HepG2 (cell line): ENCODE results near the gene DPM2. TPM values are rescaled to one million over a fixed set of nuclear protein-coding genes. Genes with fewer than 3 reads are reported as not detected.

Source experiments
- RXRB ChIP-seq: IDR thresholded peaks from 2 replicates; pipeline ENCODE4 v1.6.1; 2016; ENCODE audit warnings: borderline replicate concordance, missing genetic modification reagents, missing compliant biosample characterization
- SRSF1 ChIP-seq: fragments of 200-400 bp; formaldehyde crosslinking; optimal IDR thresholded peaks from 2 replicates; pipeline ENCODE3; 2017; ENCODE audit warnings: mild to moderate bottlenecking, low read depth, low read length, moderate library complexity
- TAF1 ChIP-seq: sonication (generic); formaldehyde crosslinking; IDR thresholded peaks from 2 replicates; pipeline ENCODE4 v1.4.0; 2020; ENCODE audit warnings: missing genetic modification reagents
- ZNF468 ChIP-seq: sonication (generic); formaldehyde crosslinking; IDR thresholded peaks from 2 replicates; pipeline ENCODE4 v1.8.0; 2022; ENCODE audit warnings: mild to moderate bottlenecking, moderate library complexity, missing genetic modification reagents
- polyA plus RNA-seq, 8 experiments: library from polyadenylated mRNA; depleted of rRNA in 3 of 8; stranded (reverse) in 7 of 8; unstranded in 1 of 8; fragments of >200 nt; fragmentation: Illumina TruSeq in 4 of 8; extraction: Trizol in 4 of 8; gene quantifications; 2 replicates each; pipeline versions ENCODE4 v1.2.1 to v1.2.3, GENCODE V29; 2011 to 2016; ENCODE audit warnings: low read depth in 4 of 8, missing spikeins in 1 of 8, mixed read lengths in 1 of 8; ENCODE audit not compliant: insufficient read depth in 1 of 8
- total RNA-seq, 5 experiments: library from RNA; depleted of rRNA; stranded (reverse); fragments of >200 nt; fragmentation: Illumina TruSeq; extraction: Trizol; gene quantifications; 2 replicates each; pipeline ENCODE4 v1.2.3, GENCODE V29; 2016; ENCODE audit warnings: low read depth in 1 of 5
- TF ChIP-seq, protein P1 (sequence below): sonication (generic); formaldehyde crosslinking; IDR thresholded peaks from 2 replicates; pipeline ENCODE4 v1.8.1; 2023; ENCODE audit warnings: mild to moderate bottlenecking, moderate library complexity, missing genetic modification reagents
- TF ChIP-seq, protein P2 (sequence below): IDR thresholded peaks from 2 replicates; pipeline ENCODE4 v1.6.1; 2016; ENCODE audit warnings: low read depth, missing genetic modification reagents, missing compliant biosample characterization
- TF ChIP-seq, protein P3 (sequence below): IDR thresholded peaks from 2 replicates; pipeline ENCODE4 v1.6.1; 2016; ENCODE audit warnings: mild to moderate bottlenecking
- TF ChIP-seq, protein P4 (sequence below): sonication (generic); formaldehyde crosslinking; IDR thresholded peaks from 2 replicates; pipeline ENCODE4 v1.4.0; 2020; ENCODE audit warnings: low read depth, missing genetic modification reagents
- TF ChIP-seq, protein P5 (sequence below): sonication (generic); formaldehyde crosslinking; IDR thresholded peaks from 2 replicates; pipeline ENCODE4 v1.5.0; 2020; ENCODE audit warnings: missing genetic modification reagents, mild to moderate bottlenecking, borderline replicate concordance
- TF ChIP-seq, protein P6 (sequence below): sonication (generic); formaldehyde crosslinking; IDR thresholded peaks from 2 replicates; pipeline ENCODE4 v1.8.0; 2022; ENCODE audit warnings: mild to moderate bottlenecking, missing genetic modification reagents

DPM2 gene
- total and polyA plus RNA-seq, 2 of the 13 experiments (the other 11 are each of a cell fraction or from before 2014, with no cell fraction given): 24.8 to 35.3 TPM

DNA sequence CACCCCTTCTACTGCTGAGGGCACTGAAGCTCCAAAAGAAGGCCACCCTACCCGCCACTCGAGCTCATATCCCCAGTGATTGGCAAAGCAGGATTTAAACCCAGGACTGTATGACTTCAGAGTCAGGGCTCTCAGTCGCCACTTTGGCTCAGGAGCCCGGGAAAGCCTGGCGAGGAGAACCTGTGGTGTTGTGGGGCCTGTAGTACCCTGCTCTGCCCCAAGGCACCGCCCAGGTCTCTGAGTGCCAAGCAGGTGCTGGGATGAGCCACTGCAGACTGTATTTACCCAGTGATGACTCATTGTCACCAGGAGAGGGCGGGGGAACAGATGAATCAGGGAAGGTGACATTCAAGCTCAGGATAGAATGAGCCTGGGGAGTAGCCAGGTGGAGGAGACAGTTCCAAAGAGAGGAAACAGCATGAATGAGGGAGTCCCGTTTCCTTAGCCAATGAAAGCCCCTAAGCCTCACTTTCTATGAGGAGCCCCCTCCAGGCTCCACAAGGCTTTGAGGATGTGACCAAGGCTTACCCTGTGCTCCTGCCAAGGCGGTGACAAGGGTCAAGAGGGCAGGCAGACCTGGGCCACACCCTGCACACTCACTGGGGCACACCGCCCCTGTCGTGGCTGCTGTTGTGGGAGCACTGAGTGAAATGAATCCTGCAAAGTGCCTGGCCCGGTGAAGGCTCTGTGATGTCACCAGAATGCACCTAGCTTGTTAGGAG lies 17.8 kb upstream of the DPM2 start (continued):
- TF ChIP-seq, protein P1, sequence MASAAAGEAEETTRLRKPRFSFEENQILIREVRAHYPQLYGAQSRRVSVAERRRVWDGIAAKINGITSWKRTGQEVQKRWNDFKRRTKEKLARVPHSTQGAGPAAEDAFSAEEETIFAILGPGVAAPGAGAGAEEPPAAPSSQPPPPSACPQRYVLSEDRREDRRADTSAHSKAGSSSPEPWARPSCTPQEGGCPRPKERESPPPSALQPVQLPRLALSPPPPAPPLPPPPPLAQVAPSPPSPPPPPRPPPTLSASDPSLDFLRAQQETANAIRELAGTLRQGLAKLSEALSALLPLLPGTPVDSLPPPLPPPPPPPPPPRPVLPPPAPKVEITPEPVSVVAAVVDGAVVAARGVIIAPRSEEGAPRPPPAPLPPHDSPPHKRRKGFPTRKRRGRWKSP (CRISPR knock-in tag): no peak
- TF ChIP-seq TAF1 (CRISPR knock-in tag) (no peak), RXRB (CRISPR knock-in tag) (peak; percentile 83), ZNF468 (no peak), SRSF1 (no peak)
- TF ChIP-seq, protein P2, sequence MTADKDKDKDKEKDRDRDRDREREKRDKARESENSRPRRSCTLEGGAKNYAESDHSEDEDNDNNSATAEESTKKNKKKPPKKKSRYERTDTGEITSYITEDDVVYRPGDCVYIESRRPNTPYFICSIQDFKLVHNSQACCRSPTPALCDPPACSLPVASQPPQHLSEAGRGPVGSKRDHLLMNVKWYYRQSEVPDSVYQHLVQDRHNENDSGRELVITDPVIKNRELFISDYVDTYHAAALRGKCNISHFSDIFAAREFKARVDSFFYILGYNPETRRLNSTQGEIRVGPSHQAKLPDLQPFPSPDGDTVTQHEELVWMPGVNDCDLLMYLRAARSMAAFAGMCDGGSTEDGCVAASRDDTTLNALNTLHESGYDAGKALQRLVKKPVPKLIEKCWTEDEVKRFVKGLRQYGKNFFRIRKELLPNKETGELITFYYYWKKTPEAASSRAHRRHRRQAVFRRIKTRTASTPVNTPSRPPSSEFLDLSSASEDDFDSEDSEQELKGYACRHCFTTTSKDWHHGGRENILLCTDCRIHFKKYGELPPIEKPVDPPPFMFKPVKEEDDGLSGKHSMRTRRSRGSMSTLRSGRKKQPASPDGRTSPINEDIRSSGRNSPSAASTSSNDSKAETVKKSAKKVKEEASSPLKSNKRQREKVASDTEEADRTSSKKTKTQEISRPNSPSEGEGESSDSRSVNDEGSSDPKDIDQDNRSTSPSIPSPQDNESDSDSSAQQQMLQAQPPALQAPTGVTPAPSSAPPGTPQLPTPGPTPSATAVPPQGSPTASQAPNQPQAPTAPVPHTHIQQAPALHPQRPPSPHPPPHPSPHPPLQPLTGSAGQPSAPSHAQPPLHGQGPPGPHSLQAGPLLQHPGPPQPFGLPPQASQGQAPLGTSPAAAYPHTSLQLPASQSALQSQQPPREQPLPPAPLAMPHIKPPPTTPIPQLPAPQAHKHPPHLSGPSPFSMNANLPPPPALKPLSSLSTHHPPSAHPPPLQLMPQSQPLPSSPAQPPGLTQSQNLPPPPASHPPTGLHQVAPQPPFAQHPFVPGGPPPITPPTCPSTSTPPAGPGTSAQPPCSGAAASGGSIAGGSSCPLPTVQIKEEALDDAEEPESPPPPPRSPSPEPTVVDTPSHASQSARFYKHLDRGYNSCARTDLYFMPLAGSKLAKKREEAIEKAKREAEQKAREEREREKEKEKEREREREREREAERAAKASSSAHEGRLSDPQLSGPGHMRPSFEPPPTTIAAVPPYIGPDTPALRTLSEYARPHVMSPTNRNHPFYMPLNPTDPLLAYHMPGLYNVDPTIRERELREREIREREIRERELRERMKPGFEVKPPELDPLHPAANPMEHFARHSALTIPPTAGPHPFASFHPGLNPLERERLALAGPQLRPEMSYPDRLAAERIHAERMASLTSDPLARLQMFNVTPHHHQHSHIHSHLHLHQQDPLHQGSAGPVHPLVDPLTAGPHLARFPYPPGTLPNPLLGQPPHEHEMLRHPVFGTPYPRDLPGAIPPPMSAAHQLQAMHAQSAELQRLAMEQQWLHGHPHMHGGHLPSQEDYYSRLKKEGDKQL (CRISPR knock-in tag): peak; percentile 44; the same call in 1 of the 2 replicates
- TF ChIP-seq, protein P3, sequence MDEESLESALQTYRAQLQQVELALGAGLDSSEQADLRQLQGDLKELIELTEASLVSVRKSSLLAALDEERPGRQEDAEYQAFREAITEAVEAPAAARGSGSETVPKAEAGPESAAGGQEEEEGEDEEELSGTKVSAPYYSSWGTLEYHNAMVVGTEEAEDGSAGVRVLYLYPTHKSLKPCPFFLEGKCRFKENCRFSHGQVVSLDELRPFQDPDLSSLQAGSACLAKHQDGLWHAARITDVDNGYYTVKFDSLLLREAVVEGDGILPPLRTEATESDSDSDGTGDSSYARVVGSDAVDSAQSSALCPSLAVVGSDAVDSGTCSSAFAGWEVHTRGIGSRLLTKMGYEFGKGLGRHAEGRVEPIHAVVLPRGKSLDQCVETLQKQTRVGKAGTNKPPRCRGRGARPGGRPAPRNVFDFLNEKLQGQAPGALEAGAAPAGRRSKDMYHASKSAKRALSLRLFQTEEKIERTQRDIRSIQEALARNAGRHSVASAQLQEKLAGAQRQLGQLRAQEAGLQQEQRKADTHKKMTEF (CRISPR knock-in tag): peak; percentile 71
- TF ChIP-seq, protein P4, sequence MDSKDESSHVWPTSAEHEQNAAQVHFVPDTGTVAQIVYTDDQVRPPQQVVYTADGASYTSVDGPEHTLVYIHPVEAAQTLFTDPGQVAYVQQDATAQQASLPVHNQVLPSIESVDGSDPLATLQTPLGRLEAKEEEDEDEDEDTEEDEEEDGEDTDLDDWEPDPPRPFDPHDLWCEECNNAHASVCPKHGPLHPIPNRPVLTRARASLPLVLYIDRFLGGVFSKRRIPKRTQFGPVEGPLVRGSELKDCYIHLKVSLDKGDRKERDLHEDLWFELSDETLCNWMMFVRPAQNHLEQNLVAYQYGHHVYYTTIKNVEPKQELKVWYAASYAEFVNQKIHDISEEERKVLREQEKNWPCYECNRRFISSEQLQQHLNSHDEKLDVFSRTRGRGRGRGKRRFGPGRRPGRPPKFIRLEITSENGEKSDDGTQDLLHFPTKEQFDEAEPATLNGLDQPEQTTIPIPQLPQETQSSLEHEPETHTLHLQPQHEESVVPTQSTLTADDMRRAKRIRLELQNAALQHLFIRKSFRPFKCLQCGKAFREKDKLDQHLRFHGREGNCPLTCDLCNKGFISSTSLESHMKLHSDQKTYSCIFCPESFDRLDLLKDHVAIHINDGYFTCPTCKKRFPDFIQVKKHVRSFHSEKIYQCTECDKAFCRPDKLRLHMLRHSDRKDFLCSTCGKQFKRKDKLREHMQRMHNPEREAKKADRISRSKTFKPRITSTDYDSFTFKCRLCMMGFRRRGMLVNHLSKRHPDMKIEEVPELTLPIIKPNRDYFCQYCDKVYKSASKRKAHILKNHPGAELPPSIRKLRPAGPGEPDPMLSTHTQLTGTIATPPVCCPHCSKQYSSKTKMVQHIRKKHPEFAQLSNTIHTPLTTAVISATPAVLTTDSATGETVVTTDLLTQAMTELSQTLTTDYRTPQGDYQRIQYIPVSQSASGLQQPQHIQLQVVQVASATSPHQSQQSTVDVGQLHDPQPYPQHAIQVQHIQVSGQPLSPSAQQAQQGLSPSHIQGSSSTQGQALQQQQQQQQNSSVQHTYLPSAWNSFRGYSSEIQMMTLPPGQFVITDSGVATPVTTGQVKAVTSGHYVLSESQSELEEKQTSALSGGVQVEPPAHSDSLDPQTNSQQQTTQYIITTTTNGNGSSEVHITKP (CRISPR knock-in tag): peak; percentile 81
- TF ChIP-seq, protein P5, sequence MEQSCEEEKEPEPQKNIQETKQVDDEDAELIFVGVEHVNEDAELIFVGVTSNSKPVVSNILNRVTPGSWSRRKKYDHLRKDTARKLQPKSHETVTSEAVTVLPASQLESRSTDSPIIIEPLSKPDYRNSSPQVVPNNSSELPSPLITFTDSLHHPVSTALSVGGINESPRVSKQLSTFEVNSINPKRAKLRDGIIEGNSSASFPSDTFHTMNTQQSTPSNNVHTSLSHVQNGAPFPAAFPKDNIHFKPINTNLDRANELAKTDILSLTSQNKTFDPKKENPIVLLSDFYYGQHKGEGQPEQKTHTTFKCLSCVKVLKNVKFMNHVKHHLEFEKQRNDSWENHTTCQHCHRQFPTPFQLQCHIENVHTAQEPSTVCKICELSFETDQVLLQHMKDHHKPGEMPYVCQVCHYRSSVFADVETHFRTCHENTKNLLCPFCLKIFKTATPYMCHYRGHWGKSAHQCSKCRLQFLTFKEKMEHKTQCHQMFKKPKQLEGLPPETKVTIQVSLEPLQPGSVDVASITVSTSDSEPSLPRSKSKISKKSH (CRISPR knock-in tag): no peak
- TF ChIP-seq, protein P6, sequence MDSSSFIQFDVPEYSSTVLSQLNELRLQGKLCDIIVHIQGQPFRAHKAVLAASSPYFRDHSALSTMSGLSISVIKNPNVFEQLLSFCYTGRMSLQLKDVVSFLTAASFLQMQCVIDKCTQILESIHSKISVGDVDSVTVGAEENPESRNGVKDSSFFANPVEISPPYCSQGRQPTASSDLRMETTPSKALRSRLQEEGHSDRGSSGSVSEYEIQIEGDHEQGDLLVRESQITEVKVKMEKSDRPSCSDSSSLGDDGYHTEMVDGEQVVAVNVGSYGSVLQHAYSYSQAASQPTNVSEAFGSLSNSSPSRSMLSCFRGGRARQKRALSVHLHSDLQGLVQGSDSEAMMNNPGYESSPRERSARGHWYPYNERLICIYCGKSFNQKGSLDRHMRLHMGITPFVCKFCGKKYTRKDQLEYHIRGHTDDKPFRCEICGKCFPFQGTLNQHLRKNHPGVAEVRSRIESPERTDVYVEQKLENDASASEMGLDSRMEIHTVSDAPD (CRISPR knock-in tag): peak; percentile 78
